CD4-positive, alpha-beta T cell (primary cell): ENCODE results near the gene PTGES3L. TPM values are rescaled to one million over a fixed set of nuclear protein-coding genes. Genes with fewer than 3 reads are reported as not detected.

Source experiments
- ATAC-seq: fragments of 200-7000 bp; cut with Tn5 transposase; one replicate; pipeline ENCODE4 v1.10.0; 2022; ENCODE audit warnings: mild to moderate bottlenecking; ENCODE audit not compliant: poor library complexity
- CTCF ChIA-PET: fragments of 350-600 bp; sonication (Branson Sonifier 250); formaldehyde crosslinking; loops from one replicate; lab custom pipeline; 2021; ENCODE audit warnings: antibody characterized with exemption, inconsistent platforms; lab: Charles Lee
- POLR2A ChIA-PET: fragments of 350-600 bp; sonication (Branson Sonifier 250); formaldehyde crosslinking; loops from one replicate; lab custom pipeline; 2021; ENCODE audit warnings: antibody characterized with exemption, inconsistent platforms; lab: Charles Lee
- DNase-seq, 14 experiments: peaks; one replicate each; pipeline ENCODE4 v3.0.0-alpha.2; 2013 to 2020; ENCODE audit warnings: mixed read lengths in 2 of 14
- H3K27ac ChIP-seq, 2 donors: one replicate each; pipeline versions ENCODE4 v1.5.1 to v1.7.0; 2013; ENCODE audit warnings: low read length in 2 of 2, low read depth in 1 of 2, mild to moderate bottlenecking in 1 of 2
- H3K27me3 ChIP-seq, 2 experiments: 1 replicate in 1 of 2; 2 replicates in 1 of 2; pipeline versions ENCODE4 v1.6.1 to v1.7.0; 2013; ENCODE audit warnings: low read length in 2 of 2, control low read depth in 1 of 2, mild to moderate bottlenecking in 1 of 2, moderate library complexity in 1 of 2; ENCODE audit not compliant: insufficient read depth in 2 of 2, control insufficient read depth in 1 of 2
- H3K36me3 ChIP-seq: one replicate; pipeline ENCODE4 v1.6.1; 2013; ENCODE audit warnings: low read length, control low read depth; ENCODE audit not compliant: insufficient read depth
- H3K4me1 ChIP-seq: one replicate; pipeline ENCODE4 v1.6.1; 2013; ENCODE audit warnings: low read length, control low read depth; ENCODE audit not compliant: insufficient read depth
- H3K4me3 ChIP-seq: one replicate; pipeline ENCODE4 v1.5.1; 2013; ENCODE audit warnings: mild to moderate bottlenecking, low read length, moderate library complexity
- H3K9me3 ChIP-seq, 2 experiments: 1 replicate in 1 of 2; 2 replicates in 1 of 2; pipeline versions ENCODE4 v1.6.1 to v1.7.0; 2013; ENCODE audit warnings: low read length in 2 of 2, mild to moderate bottlenecking in 2 of 2, control low read depth in 1 of 2, moderate library complexity in 1 of 2; ENCODE audit not compliant: control insufficient read depth in 1 of 2, insufficient read depth in 1 of 2
- H3K27ac Mint-ChIP-seq: one replicate; pipeline ENCODE4 v1.8.0; 2020; ENCODE audit warnings: mixed read lengths
- H3K27me3 Mint-ChIP-seq: one replicate; pipeline ENCODE4 v1.8.0; 2021; ENCODE audit warnings: mixed read lengths
- H3K36me3 Mint-ChIP-seq: one replicate; pipeline ENCODE4 v1.8.0; 2021; ENCODE audit warnings: low read depth, mixed read lengths
- H3K4me1 Mint-ChIP-seq: one replicate; pipeline ENCODE4 v1.8.0; 2021; ENCODE audit warnings: low read depth, mixed read lengths
- H3K4me3 Mint-ChIP-seq: one replicate; pipeline ENCODE4 v1.8.0; 2020; ENCODE audit warnings: mild to moderate bottlenecking, mixed read lengths
- H3K9me3 Mint-ChIP-seq: one replicate; pipeline ENCODE4 v1.8.0; 2020; ENCODE audit warnings: mixed read lengths
- CTCF ChIP-seq: fragments of 200-600 bp; IDR thresholded peaks from one replicate; pipeline ENCODE4 v1.8.0; 2022; ENCODE audit warnings: antibody characterized with exemption, mild to moderate bottlenecking
- intact Hi-C, 2 experiments: fragments of 100-400 bp; cut with DNase I in 1 of 2; cut with micrococcal nuclease in 1 of 2; formaldehyde crosslinking; loops; one replicate each; pipeline versions ENCODE4 v1.15.1 to v1.9.0; 2023 to 2025; cut with DNase I, micrococcal nuclease
- total RNA-seq, 174 experiments: library from RNA in 2 of 174; stranded (reverse) in 2 of 174; gene quantifications; one replicate each; pipeline ENCODE4 v1.2.3 and lab custom pipeline; 2021 to 2026

PTGES3L gene
- total RNA-seq, 2 experiments from 2014 or later, result 0.20 TPM; not detected in 1

- ATAC-seq (peak; percentile 58), DNase-seq (peak in 7 of 14 experiments; percentile 21 to 83 (median 49))
- Histone ChIP-seq H3K9me3 (no peaks in the 10 kb centered on the region), H3K36me3 (peaks cover 21% of the 10 kb centered on the region), H3K4me1 (peaks cover 35% of the 10 kb centered on the region), H3K4me3 (no peak overlapping the region), H3K27ac (peak overlapping the region in 1 of 2 donors; percentile 22), H3K27me3 (no peaks in the 10 kb centered on the region)
- ChIA-PET CTCF (interaction anchor here (1.2 kb wide), 1 partner anchor 20 kb away, joined by 3 read pairs; the partner anchor contains the start of gene RPL27), POLR2A (interaction anchor here (0.5 to 2.6 kb wide), 5 partner anchors 20 to 1023 kb away, joined by 3 to 11 read pairs (median 3); partner anchors contain the start of genes DHX8 and RPL27)
- H3K4me3 Mint-ChIP-seq, result peak overlapping the region; percentile 40
- no peak for TF ChIP-seq CTCF
- peaks cover 27% of the 10 kb centered on the region for H3K36me3 Mint-ChIP-seq
- no peaks in the 10 kb centered on the region for H3K9me3 Mint-ChIP-seq
- peaks cover 41% of the 10 kb centered on the region for H3K4me1 Mint-ChIP-seq
- H3K27me3 Mint-ChIP-seq, result no peaks in the 10 kb centered on the region
- intact Hi-C loops, result no loop called here
- peak overlapping the region; percentile 67 for H3K27ac Mint-ChIP-seq
These were observed 38.4 kb upstream of the PTGES3L start for GRCh38 chr17:43018008-43018853.

- H3K36me3 Mint-ChIP-seq, result peaks cover 42% of the 10 kb centered on the region
- ChIA-PET POLR2A (no interaction called here), CTCF (no interaction called here)
- no peak for DNase-seq
- H3K36me3 ChIP-seq, result peaks cover 33% of the 10 kb centered on the region
- H3K4me1 ChIP-seq, result peaks cover 24% of the 10 kb centered on the region
- no peaks in the 10 kb centered on the region for H3K9me3 Mint-ChIP-seq
- H3K4me1 Mint-ChIP-seq, result peaks cover 39% of the 10 kb centered on the region
- no peak for ATAC-seq
- H3K27me3 Mint-ChIP-seq, result no peaks in the 10 kb centered on the region
- H3K4me3 ChIP-seq, result no peak overlapping the region
- H3K4me3 Mint-ChIP-seq, result no peak overlapping the region
- intact Hi-C loops, result no loop called here
- H3K27me3 ChIP-seq, result no peaks in the 10 kb centered on the region
- no peak for TF ChIP-seq CTCF
- no peak overlapping the region for H3K27ac Mint-ChIP-seq
- H3K27ac ChIP-seq, result no peak overlapping the region
- H3K9me3 ChIP-seq, result no peaks in the 10 kb centered on the region
These were observed 36.3 kb upstream of the PTGES3L start for GRCh38 chr17:43016216-43016615.

GRCh38 chr17:43015579-43015978 lies 35.7 kb upstream of the PTGES3L start:
- H3K27me3 ChIP-seq, result no peaks in the 10 kb centered on the region
- H3K9me3 ChIP-seq, result no peaks in the 10 kb centered on the region
- intact Hi-C loops, result no loop called here
- DNase-seq (no peak), ATAC-seq (no peak)
- Mint-ChIP-seq H3K27me3 (no peaks in the 10 kb centered on the region), H3K9me3 (no peaks in the 10 kb centered on the region), H3K27ac (peak overlapping the region; percentile 49), H3K36me3 (peaks cover 44% of the 10 kb centered on the region), H3K4me3 (no peak overlapping the region), H3K4me1 (peaks cover 37% of the 10 kb centered on the region)
- ChIA-PET CTCF (no interaction called here), POLR2A (interaction anchor here (1.0 kb wide), 1 partner anchor 18 kb away, joined by 3 read pairs; no protein-coding TSS in a partner anchor)
- no peak overlapping the region for H3K27ac ChIP-seq
- H3K36me3 ChIP-seq, result peaks cover 37% of the 10 kb centered on the region
- no peak for TF ChIP-seq CTCF
- H3K4me3 ChIP-seq, result no peak overlapping the region
- H3K4me1 ChIP-seq, result peaks cover 17% of the 10 kb centered on the region
